SK-N-MC (cell line): ENCODE measurements around the gene GDPD5.

ENCODE experiments used
- EZH2 ChIP-seq: fragments of 200-600 bp; sonication (generic); IDR thresholded peaks from one replicate; pipeline ENCODE4 v1.6.1; 2017; ENCODE audit warnings: antibody characterized with exemption
- FOXP2 ChIP-seq: optimal IDR thresholded peaks from 2 replicates; pipeline ENCODE3; 2011; ENCODE audit warnings: mild to moderate bottlenecking, moderate library complexity; ENCODE audit not compliant: insufficient read depth; ENCODE audit errors: extremely low read length, control extremely low read depth
- POLR2AphosphoS5 ChIP-seq: IDR thresholded peaks from 2 replicates; pipeline ENCODE4 v1.6.1; 2012; ENCODE audit warnings: mild to moderate bottlenecking, low read depth, low read length, borderline replicate concordance

DNA sequence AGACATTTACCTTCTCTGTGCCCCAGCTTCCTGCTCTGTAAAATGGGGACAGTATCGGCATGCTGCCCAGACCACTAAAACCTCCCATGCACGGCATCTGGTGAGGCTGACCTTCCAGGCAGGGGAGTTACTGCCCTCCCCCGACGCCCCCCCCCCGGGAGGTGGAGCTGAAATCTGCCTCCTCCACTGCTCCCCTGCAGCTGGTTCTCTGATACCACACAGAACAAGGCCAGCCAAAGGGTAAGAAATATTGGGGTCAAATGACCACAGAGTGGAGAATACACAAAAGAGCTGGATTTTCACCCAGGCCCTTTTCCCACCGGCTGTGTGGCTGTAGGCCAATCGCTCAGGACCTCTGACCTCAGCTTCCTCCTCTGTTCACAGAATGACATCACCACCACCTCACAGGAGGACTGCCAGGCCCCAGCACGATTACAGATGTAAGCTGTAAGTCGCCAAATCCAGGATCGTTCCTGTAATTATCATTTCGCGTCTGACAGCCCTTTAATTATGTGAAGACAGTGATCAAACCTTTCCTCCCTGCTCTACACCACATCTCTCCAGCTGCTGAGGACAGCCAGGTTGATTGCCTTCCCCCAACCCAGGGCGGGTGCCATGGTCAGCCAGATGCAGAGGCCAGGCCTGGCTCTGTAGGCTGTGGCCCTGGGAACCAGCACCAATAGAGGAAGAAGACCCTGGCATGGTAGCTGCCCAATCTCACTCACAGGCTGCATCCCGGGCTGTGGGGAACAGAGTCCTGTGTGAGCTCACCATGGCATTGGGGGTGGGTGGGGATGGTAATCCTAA lies 57.0 kb downstream of the GDPD5 start:
- TF ChIP-seq POLR2AphosphoS5 (no peak), EZH2 (no peak), FOXP2 (no peak)
